ENCODE results near the gene PKP2. TPM values are rescaled to one million over a fixed set of nuclear protein-coding genes. Genes with fewer than 3 reads are reported as not detected.

Gene PKP2
- total and polyA plus RNA-seq, 7 donors: 0.71 to 45.2 (median 4.2) TPM

GRCh38 chr12:32822344-32822743, 74.2 kb downstream of the PKP2 start:
- WGBS, 2 donors: 59 to 85% methylated on average over 5 of the region's 5 CpGs
- H3K27ac ChIP-seq: no peak overlapping the region
- intact Hi-C loops (cut with DNase I): no loop called here
- no peaks in the 10 kb centered on the region for H3K9me3 ChIP-seq
- H3K4me3 ChIP-seq: no peak overlapping the region
- H3K4me1 ChIP-seq: no peaks in the 10 kb centered on the region
- TF ChIP-seq EP300 (IDR thresholded peaks at IDR 0.05) (no peak), POLR2A (IDR thresholded peaks at IDR 0.05) (no peak)
- no peaks in the 10 kb centered on the region for H3K27me3 ChIP-seq
- DNase-seq: no peak
- no peaks in the 10 kb centered on the region for H3K36me3 ChIP-seq

- Histone ChIP-seq H3K4me1 (no peaks in the 10 kb centered on the region), H3K36me3 (no peaks in the 10 kb centered on the region), H3K4me3 (no peak overlapping the region), H3K27me3 (no peaks in the 10 kb centered on the region), H3K9me3 (no peaks in the 10 kb centered on the region), H3K27ac (no peak overlapping the region)
- intact Hi-C loops (cut with DNase I): no loop called here
- no peak for DNase-seq
- WGBS, 2 donors: 65 to 70% methylated on average over 2 of the region's 2 CpGs
- TF ChIP-seq POLR2A (IDR thresholded peaks at IDR 0.05): no peak
- no peak for TF ChIP-seq EP300 (IDR thresholded peaks at IDR 0.05)
- no peak for TF ChIP-seq POLR2AphosphoS5 (IDR thresholded peaks at IDR 0.05)
These were observed 74.9 kb downstream of the PKP2 start for GRCh38 chr12:32821710-32822109.

GRCh38 chr12:32821293-32821692, 75.3 kb downstream of the PKP2 start:
- intact Hi-C loops (cut with DNase I): no loop called here
- no peaks in the 10 kb centered on the region for H3K9me3 ChIP-seq
- TF ChIP-seq POLR2AphosphoS5 (IDR thresholded peaks at IDR 0.05) (no peak), POLR2A (IDR thresholded peaks at IDR 0.05) (no peak), CTCF (IDR thresholded peaks at IDR 0.05) (no peak), EP300 (IDR thresholded peaks at IDR 0.05) (no peak)
- H3K36me3 ChIP-seq: no peaks in the 10 kb centered on the region
- DNase-seq: no peak
- H3K4me3 ChIP-seq: no peak overlapping the region
- H3K4me1 ChIP-seq: no peaks in the 10 kb centered on the region
- H3K27ac ChIP-seq: no peak overlapping the region
- WGBS, 2 donors: 92 to 93% methylated on average over 8 of the region's 8 CpGs
- no peaks in the 10 kb centered on the region for H3K27me3 ChIP-seq

- DNase-seq: no peak
- no peaks in the 10 kb centered on the region for H3K4me1 ChIP-seq
- H3K36me3 ChIP-seq: no peaks in the 10 kb centered on the region
- H3K27ac ChIP-seq: no peak overlapping the region
- intact Hi-C loops (cut with DNase I): no loop called here
- H3K9me3 ChIP-seq: no peaks in the 10 kb centered on the region
- H3K27me3 ChIP-seq: no peaks in the 10 kb centered on the region
- TF ChIP-seq POLR2AphosphoS5 (IDR thresholded peaks at IDR 0.05) (no peak), POLR2A (IDR thresholded peaks at IDR 0.05) (no peak), CTCF (IDR thresholded peaks at IDR 0.05) (no peak), EP300 (IDR thresholded peaks at IDR 0.05) (no peak)
- H3K4me3 ChIP-seq: no peak overlapping the region
- WGBS, 2 donors: 85% methylated on average over 2 of the region's 2 CpGs
These were observed 76.1 kb downstream of the PKP2 start for GRCh38 chr12:32820376-32820931.

- Histone ChIP-seq H3K4me1 (no peaks in the 10 kb centered on the region), H3K27ac (no peak overlapping the region), H3K36me3 (no peaks in the 10 kb centered on the region), H3K9me3 (no peaks in the 10 kb centered on the region), H3K4me3 (no peak overlapping the region), H3K27me3 (no peaks in the 10 kb centered on the region)
- intact Hi-C loops (cut with DNase I): no loop called here
- TF ChIP-seq CTCF (IDR thresholded peaks at IDR 0.05) (no peak), POLR2A (IDR thresholded peaks at IDR 0.05) (no peak), POLR2AphosphoS5 (IDR thresholded peaks at IDR 0.05) (no peak), EP300 (IDR thresholded peaks at IDR 0.05) (no peak)
- DNase-seq: no peak
These were observed 77.2 kb downstream of the PKP2 start for GRCh38 chr12:32819424-32819823.
